SK-N-SH treated with all-trans-retinoic acid at 6 μM for 48 hours (cell line): ENCODE measurements around the gene ARL2.

Experiments used
- ATAC-seq: fragments of 200-7000 bp; cut with Tn5 transposase; 3 replicates; pipeline ENCODE4 v1.9.1; 2020; ENCODE audit warnings: mild to moderate bottlenecking, moderate library complexity
- ARNTL ChIP-seq: fragments of 450-650 bp; formaldehyde crosslinking; IDR thresholded peaks from 2 replicates; pipeline ENCODE4 v1.5.0; 2020; ENCODE audit warnings: low read depth, mild to moderate bottlenecking, moderate library complexity, borderline replicate concordance
- BACH2 ChIP-seq: fragments of 250-450 bp; sonication (Bioruptor Pico); IDR thresholded peaks from 2 replicates; pipeline ENCODE4 v1.9.0; 2021; ENCODE audit warnings: mild to moderate bottlenecking, borderline replicate concordance
- CREB5 ChIP-seq: fragments of 250-450 bp; sonication (Bioruptor Pico); IDR thresholded peaks from 2 replicates; pipeline ENCODE4 v1.5.1; 2020; ENCODE audit warnings: low read depth, mild to moderate bottlenecking, moderate library complexity
- CSDC2 ChIP-seq: fragments of 250-450 bp; sonication (Bioruptor Pico); IDR thresholded peaks from 2 replicates; pipeline ENCODE4 v1.5.0; 2020; ENCODE audit warnings: mild to moderate bottlenecking, moderate library complexity
- ESRRG ChIP-seq: fragments of 250-450 bp; sonication (Bioruptor Pico); IDR thresholded peaks from 2 replicates; pipeline ENCODE4 v1.6.1; 2021; ENCODE audit warnings: mild to moderate bottlenecking
- ISL1 ChIP-seq: fragments of 250-450 bp; sonication (Bioruptor Pico); IDR thresholded peaks from 2 replicates; pipeline ENCODE4 v2.1.2; 2022; ENCODE audit warnings: mild to moderate bottlenecking, moderate library complexity
- OSR1 ChIP-seq: fragments of 250-450 bp; sonication (Bioruptor Pico); IDR thresholded peaks from 2 replicates; pipeline ENCODE4 v1.8.0; 2022; ENCODE audit warnings: moderate library complexity, mild to moderate bottlenecking, inconsistent platforms
- PATZ1 ChIP-seq: fragments of 250-450 bp; sonication (Bioruptor Pico); IDR thresholded peaks from 2 replicates; pipeline ENCODE4 v1.8.0; 2020; ENCODE audit warnings: mild to moderate bottlenecking, moderate library complexity, borderline replicate concordance
- PPARA ChIP-seq: fragments of 250-450 bp; sonication (Bioruptor Pico); IDR thresholded peaks from 2 replicates; pipeline ENCODE4 v1.5.0; 2020; ENCODE audit warnings: mild to moderate bottlenecking, borderline replicate concordance
- SNAI2 ChIP-seq: fragments of 250-450 bp; sonication (Bioruptor Pico); IDR thresholded peaks from 2 replicates; pipeline ENCODE4 v1.5.0; 2020; ENCODE audit warnings: mild to moderate bottlenecking, moderate library complexity
- TCF4 ChIP-seq: fragments of 250-450 bp; sonication (Bioruptor Pico); IDR thresholded peaks from 2 replicates; pipeline ENCODE4 v1.8.0; 2021; ENCODE audit warnings: mild to moderate bottlenecking, moderate library complexity, borderline replicate concordance
- TOX ChIP-seq: fragments of 250-450 bp; sonication (Bioruptor Pico); IDR thresholded peaks from 2 replicates; pipeline ENCODE4 v1.8.0; 2021; ENCODE audit warnings: mild to moderate bottlenecking, moderate library complexity, borderline replicate concordance
- TSHZ2 ChIP-seq: fragments of 250-450 bp; sonication (Bioruptor Pico); IDR thresholded peaks from 2 replicates; pipeline ENCODE4 v1.5.0; 2020; ENCODE audit warnings: mild to moderate bottlenecking, moderate library complexity
- ZC3H10 ChIP-seq: fragments of 250-450 bp; sonication (Bioruptor Pico); IDR thresholded peaks from 2 replicates; pipeline ENCODE4 v1.5.1; 2021; ENCODE audit warnings: mild to moderate bottlenecking, moderate library complexity
- ZFP3 ChIP-seq: fragments of 250-450 bp; sonication (Bioruptor Pico); IDR thresholded peaks from 2 replicates; pipeline ENCODE4 v1.5.0; 2020; ENCODE audit warnings: mild to moderate bottlenecking, moderate library complexity
- ZFP30 ChIP-seq: fragments of 450-650 bp; formaldehyde crosslinking; IDR thresholded peaks from 2 replicates; pipeline ENCODE4 v1.5.0; 2022; ENCODE audit warnings: mild to moderate bottlenecking, moderate library complexity
- ZNF565 ChIP-seq: fragments of 450-650 bp; formaldehyde crosslinking; conservative IDR thresholded peaks from 2 replicates; pipeline ENCODE4 v1.5.0; 2020; ENCODE audit warnings: low read depth, mild to moderate bottlenecking, moderate library complexity
- ZNF70 ChIP-seq: fragments of 450-650 bp; formaldehyde crosslinking; IDR thresholded peaks from 2 replicates; pipeline ENCODE4 v1.5.0; 2020; ENCODE audit warnings: mild to moderate bottlenecking, moderate library complexity
- ZNF8 ChIP-seq: fragments of 450-650 bp; formaldehyde crosslinking; IDR thresholded peaks from 2 replicates; pipeline ENCODE4 v1.5.0; 2020; ENCODE audit warnings: mild to moderate bottlenecking, moderate library complexity
- TF ChIP-seq, protein P1 (sequence below): fragments of 250-450 bp; sonication (Bioruptor Pico); IDR thresholded peaks from 2 replicates; pipeline ENCODE4 v1.8.0; 2021; ENCODE audit warnings: low read depth, mild to moderate bottlenecking, moderate library complexity, borderline replicate concordance
- TF ChIP-seq, protein P2 (sequence below): fragments of 250-450 bp; sonication (Bioruptor Pico); IDR thresholded peaks from 2 replicates; pipeline ENCODE4 v1.5.1; 2021; ENCODE audit warnings: mild to moderate bottlenecking, moderate library complexity

Gene ARL2

DNA sequence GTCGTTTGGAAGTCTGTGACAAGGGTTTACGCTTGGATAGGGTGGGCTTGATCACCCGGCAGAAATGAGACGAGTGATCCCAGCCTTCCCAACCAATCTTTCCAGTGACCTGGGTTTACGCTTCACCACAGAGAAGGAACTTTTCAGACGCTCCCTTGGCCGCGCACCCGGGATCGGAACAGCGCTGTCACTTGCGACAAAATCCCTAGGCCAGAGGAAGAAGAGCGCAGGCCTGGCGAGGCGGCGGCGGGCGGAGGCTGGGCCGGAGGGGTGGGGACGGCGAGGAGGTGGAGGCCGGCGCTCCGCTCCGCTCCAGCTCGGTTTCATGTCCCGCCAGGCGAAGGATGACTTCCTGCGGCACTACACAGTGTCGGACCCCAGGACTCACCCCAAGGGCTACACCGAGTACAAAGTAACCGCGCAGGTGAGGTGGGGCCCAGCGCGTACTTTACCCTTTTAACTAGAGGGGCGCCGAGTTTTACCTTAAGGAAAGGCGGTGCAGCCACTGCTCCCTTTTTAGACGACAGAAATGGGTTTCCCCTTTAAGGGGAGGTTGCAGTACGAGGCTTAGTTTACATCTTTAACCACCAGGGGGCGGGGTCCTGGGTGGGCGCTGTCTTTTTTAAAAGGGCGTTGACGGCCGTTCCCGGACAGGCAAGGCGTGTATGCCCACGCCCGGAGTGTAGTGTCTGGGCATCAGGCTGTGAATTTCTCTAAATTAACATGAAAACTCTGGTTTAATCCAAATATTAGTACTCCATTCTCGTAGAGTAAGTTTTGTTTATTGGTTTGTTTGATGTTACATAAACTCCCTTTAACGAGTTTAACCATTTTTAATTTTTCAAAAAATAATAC is 13.5 kb downstream of the ARL2 start, which contains the start of gene SNX15:
SNX15 (plus strand) TSS at position 227 of the 855 bp plus-strand sequence; CDS start at position 326, 99 bp downstream.
- TF ChIP-seq TOX (CRISPR knock-in tag) (no peak), ZNF565 (CRISPR knock-in tag) (no peak), PATZ1 (CRISPR knock-in tag) (no peak), ISL1 (CRISPR knock-in tag) (no peak), SNAI2 (CRISPR knock-in tag) (no peak), PPARA (no peak), ZNF70 (CRISPR knock-in tag) (no peak), CSDC2 (CRISPR knock-in tag) (no peak), ZC3H10 (CRISPR knock-in tag) (no peak), TSHZ2 (CRISPR knock-in tag) (no peak), BACH2 (CRISPR knock-in tag) (no peak), OSR1 (CRISPR knock-in tag) (no peak), ARNTL (CRISPR knock-in tag) (no peak), ZFP30 (CRISPR knock-in tag) (no peak), ESRRG (CRISPR knock-in tag) (no peak), TCF4 (no peak), CREB5 (CRISPR knock-in tag) (no peak)
- TF ChIP-seq, protein P1, sequence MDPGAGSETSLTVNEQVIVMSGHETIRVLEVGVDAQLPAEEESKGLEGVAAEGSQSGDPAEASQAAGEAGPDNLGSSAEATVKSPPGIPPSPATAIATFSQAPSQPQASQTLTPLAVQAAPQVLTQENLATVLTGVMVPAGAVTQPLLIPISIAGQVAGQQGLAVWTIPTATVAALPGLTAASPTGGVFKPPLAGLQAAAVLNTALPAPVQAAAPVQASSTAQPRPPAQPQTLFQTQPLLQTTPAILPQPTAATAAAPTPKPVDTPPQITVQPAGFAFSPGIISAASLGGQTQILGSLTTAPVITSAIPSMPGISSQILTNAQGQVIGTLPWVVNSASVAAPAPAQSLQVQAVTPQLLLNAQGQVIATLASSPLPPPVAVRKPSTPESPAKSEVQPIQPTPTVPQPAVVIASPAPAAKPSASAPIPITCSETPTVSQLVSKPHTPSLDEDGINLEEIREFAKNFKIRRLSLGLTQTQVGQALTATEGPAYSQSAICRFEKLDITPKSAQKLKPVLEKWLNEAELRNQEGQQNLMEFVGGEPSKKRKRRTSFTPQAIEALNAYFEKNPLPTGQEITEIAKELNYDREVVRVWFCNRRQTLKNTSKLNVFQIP (CRISPR knock-in tag), result no peak
- TF ChIP-seq, protein P2, sequence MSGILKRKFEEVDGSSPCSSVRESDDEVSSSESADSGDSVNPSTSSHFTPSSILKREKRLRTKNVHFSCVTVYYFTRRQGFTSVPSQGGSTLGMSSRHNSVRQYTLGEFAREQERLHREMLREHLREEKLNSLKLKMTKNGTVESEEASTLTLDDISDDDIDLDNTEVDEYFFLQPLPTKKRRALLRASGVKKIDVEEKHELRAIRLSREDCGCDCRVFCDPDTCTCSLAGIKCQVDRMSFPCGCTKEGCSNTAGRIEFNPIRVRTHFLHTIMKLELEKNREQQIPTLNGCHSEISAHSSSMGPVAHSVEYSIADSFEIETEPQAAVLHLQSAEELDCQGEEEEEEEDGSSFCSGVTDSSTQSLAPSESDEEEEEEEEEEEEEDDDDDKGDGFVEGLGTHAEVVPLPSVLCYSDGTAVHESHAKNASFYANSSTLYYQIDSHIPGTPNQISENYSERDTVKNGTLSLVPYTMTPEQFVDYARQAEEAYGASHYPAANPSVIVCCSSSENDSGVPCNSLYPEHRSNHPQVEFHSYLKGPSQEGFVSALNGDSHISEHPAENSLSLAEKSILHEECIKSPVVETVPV (CRISPR knock-in tag), result no peak
- ATAC-seq, result peak; percentile 97

DNA sequence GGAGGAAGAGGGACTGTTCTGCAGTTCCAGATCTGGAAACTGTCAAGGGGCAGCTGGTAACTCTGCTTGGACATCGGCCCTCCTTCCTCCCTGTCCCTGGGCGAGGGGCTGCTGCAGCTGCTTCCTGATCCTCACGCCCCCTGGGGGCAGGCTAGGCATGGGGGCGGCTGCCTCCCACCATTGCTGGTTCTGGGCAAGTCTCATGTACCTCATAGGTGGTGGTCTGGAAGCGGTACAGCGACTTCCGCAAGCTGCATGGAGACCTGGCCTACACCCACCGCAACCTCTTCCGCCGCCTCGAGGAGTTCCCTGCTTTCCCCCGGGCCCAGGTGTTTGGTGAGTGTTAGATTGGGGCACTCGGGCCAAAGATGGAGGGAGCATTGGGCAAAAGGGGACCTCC is 18.3 kb downstream of the ARL2 start:
- no peak for ATAC-seq
- TF ChIP-seq ARNTL (CRISPR knock-in tag), result no peak

DNA sequence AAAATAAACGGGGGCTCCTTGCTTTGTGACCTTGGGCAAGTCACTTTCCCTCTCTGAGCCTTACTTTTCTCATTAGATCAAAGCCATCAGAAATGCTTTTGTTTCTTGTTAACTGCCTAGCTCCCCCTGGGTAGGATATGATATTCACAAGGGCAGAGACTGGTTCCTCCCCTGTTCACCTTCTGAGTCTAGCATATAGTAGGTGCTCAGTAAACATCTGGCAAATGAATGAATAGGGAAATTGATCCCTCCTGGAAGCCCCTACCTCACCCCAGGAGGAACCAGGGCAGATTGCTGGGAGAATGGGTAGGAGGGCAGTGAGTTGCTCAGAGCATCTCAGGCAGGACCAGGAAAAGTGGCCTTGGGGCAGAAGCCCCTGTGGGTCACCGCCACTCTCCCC is 20.5 kb downstream of the ARL2 start:
- ATAC-seq, result no peak
- TF ChIP-seq ZFP3 (no peak), ZC3H10 (CRISPR knock-in tag) (no peak), ARNTL (CRISPR knock-in tag) (no peak), ZNF565 (CRISPR knock-in tag) (no peak), ISL1 (CRISPR knock-in tag) (no peak), ZFP30 (CRISPR knock-in tag) (no peak), ZNF8 (CRISPR knock-in tag) (no peak), SNAI2 (CRISPR knock-in tag) (no peak), CSDC2 (CRISPR knock-in tag) (no peak), PPARA (no peak), ZNF70 (CRISPR knock-in tag) (no peak), TOX (CRISPR knock-in tag) (no peak), BACH2 (CRISPR knock-in tag) (no peak), PATZ1 (CRISPR knock-in tag) (no peak)
- TF ChIP-seq, protein P2 (CRISPR knock-in tag), result no peak
